Right renal cortex interstitium (tissue), 3 donors: ENCODE data around the gene GAGE10. TPM values are rescaled to one million over a fixed set of nuclear protein-coding genes. Genes with fewer than 3 reads are reported as not detected.
"Not testable (repeated sequence)": the region's sequence is repeated elsewhere in the genome, so short reads cannot be mapped to it uniquely, and the experiment has no call there.

Experiments used
- DNase-seq, 3 donors: peaks; one replicate each; pipeline ENCODE4 v3.0.0-alpha.2; 2013; ENCODE audit warnings: low read depth in 3 of 3, low spot score in 2 of 3
- polyA plus RNA-seq, 3 donors: library from polyadenylated mRNA; unstranded; fragments of 120-200 nt; gene quantifications; one replicate each; pipeline ENCODE4 v1.2.1, GENCODE V29; 2013; ENCODE audit not compliant: insufficient read length in 3 of 3

Gene GAGE10
- polyA plus RNA-seq, 3 donors, result not detected

- DNase-seq, result no peak
Observed at GRCh38 chrX:49273181-49273727, 30.2 kb upstream of the GAGE10 start.

- no peak for DNase-seq
Observed at GRCh38 chrX:49276207-49276606, 27.2 kb upstream of the GAGE10 start.

GRCh38 chrX:49276671-49277534, 26.5 kb upstream of the GAGE10 start:
- DNase-seq, result no peak

GRCh38 chrX:49277535-49277830, 26.0 kb upstream of the GAGE10 start:
- DNase-seq, result no peak

GRCh38 chrX:49278081-49278480, 25.4 kb upstream of the GAGE10 start:
- DNase-seq, result no peak

- DNase-seq, result no peak
Observed at GRCh38 chrX:49282647-49283011, 20.8 kb upstream of the GAGE10 start.

GRCh38 chrX:49284212-49284611, 19.2 kb upstream of the GAGE10 start:
- DNase-seq, result no peak

GRCh38 chrX:49286136-49286535, 17.3 kb upstream of the GAGE10 start:
- no peak for DNase-seq

- DNase-seq, result no peak
Observed at GRCh38 chrX:49286581-49286980, 16.9 kb upstream of the GAGE10 start.

- no peak for DNase-seq
Observed at GRCh38 chrX:49287665-49288064, 15.8 kb upstream of the GAGE10 start.

GRCh38 chrX:49290215-49290614, 13.2 kb upstream of the GAGE10 start:
- DNase-seq, result no peak

GRCh38 chrX:49291615-49292337, 11.7 kb upstream of the GAGE10 start:
- DNase-seq, result no peak

- no peak for DNase-seq
Observed at GRCh38 chrX:49292400-49293362, 10.8 kb upstream of the GAGE10 start.

GRCh38 chrX:49299293-49299692, 4.2 kb upstream of the GAGE10 start:
- not testable (repeated sequence) for DNase-seq

GRCh38 chrX:49300703-49301102, 2.7 kb upstream of the GAGE10 start:
- no peak for DNase-seq

- DNase-seq, result not testable (repeated sequence)
Observed at GRCh38 chrX:49307775-49308174, 4.3 kb downstream of the GAGE10 start.

GRCh38 chrX:49308604-49309269, 5.3 kb downstream of the GAGE10 start:
- no peak for DNase-seq

- DNase-seq, result peak in 2 of 3 donors; percentile 10 to 30
Observed at GRCh38 chrX:49309401-49309981, 6.0 kb downstream of the GAGE10 start.

GRCh38 chrX:49310371-49310770, 6.9 kb downstream of the GAGE10 start:
- no peak for DNase-seq

GRCh38 chrX:49312176-49312575, 8.7 kb downstream of the GAGE10 start:
- DNase-seq, result no peak
